Right atrium auricular region (tissue), 2 donors: Measurements from ENCODE around the gene BTBD16. TPM values are rescaled to one million over a fixed set of nuclear protein-coding genes. Genes with fewer than 3 reads are reported as not detected.

Experiments used
- DNase-seq: peaks from one replicate; pipeline ENCODE4 v3.0.0-alpha.2; 2019; ENCODE audit warnings: low spot score
- H3K27ac ChIP-seq, 2 donors: fragments of 200-600 bp; sonication (generic); 1 replicate in 1 of 2; 2 replicates in 1 of 2; pipeline ENCODE4 v1.5.1; 2016 to 2019
- H3K27me3 ChIP-seq, 2 donors: fragments of 200-600 bp; sonication (generic); one replicate each; pipeline versions ENCODE4 v1.5.1 to v1.6.0; 2017 to 2019
- H3K36me3 ChIP-seq: fragments of 200-600 bp; sonication (generic); one replicate; pipeline ENCODE4 v1.5.1; 2016
- H3K4me1 ChIP-seq, 2 donors: fragments of 200-600 bp; sonication (generic); one replicate each; pipeline versions ENCODE4 v1.5.1 to v1.6.0; 2017 to 2019
- H3K4me3 ChIP-seq, 2 donors: fragments of 200-600 bp; sonication (generic); 1 replicate in 1 of 2; 2 replicates in 1 of 2; pipeline ENCODE4 v1.5.1; 2017 to 2019; ENCODE audit warnings: mild to moderate bottlenecking in 1 of 2, moderate library complexity in 1 of 2
- H3K9me3 ChIP-seq, 2 donors: fragments of 200-600 bp; sonication (generic); one replicate each; pipeline ENCODE4 v1.5.1; 2019
- CTCF ChIP-seq, 2 donors: fragments of 200-600 bp; sonication (generic); IDR thresholded peaks; one replicate each; pipeline ENCODE4 v1.5.1; 2019; ENCODE audit warnings: antibody characterized with exemption in 2 of 2
- total RNA-seq, 2 donors: library from RNA; depleted of rRNA; stranded (reverse); fragments of >200 nt; gene quantifications; one replicate each; pipeline ENCODE4 v1.1.0, GENCODE V29; 2016

Gene BTBD16
- total RNA-seq, 2 donors from 2014 or later: not detected

DNA sequence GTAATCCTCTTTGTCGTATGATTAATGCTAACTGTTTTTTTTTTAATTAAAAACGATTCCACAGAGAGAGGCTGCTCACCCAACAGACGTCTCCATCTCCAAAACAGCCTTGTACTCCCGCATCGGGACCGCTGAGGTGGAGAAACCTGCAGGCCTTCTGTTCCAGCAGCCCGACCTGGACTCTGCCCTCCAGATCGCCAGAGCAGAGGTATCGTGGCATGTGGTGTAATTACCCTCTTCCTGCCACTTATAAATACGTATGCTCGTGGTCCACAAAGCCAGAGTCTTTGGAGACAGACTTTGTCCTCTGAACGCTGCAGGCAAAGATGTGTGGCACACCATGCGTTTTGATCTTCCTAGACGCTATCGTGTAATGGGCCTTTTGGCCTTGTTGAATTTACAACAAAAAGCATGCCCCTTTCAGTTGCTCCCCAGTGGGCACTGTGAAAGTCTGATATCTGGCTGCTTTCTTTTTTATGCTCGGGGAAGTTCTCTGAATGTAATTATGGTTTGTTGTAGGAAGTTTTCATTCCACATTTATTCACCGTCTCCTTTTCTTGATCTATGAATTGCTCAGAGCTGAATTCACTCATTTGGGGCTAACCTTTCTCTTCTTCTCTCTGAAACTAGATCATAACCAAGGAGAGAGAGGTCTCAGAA lies 33.6 kb upstream of the BTBD16 start:
- no peak for TF ChIP-seq CTCF (IDR thresholded peaks at IDR 0.05)
- Histone ChIP-seq H3K4me3 (no peak overlapping the region), H3K27me3 (no peaks in the 10 kb centered on the region), H3K27ac (no peak overlapping the region), H3K4me1 (peaks cover 0 to 16% of the 10 kb centered on the region in 2 donors), H3K9me3 (no peaks in the 10 kb centered on the region), H3K36me3 (peaks cover 73% of the 10 kb centered on the region)
- DNase-seq: no peak

DNA sequence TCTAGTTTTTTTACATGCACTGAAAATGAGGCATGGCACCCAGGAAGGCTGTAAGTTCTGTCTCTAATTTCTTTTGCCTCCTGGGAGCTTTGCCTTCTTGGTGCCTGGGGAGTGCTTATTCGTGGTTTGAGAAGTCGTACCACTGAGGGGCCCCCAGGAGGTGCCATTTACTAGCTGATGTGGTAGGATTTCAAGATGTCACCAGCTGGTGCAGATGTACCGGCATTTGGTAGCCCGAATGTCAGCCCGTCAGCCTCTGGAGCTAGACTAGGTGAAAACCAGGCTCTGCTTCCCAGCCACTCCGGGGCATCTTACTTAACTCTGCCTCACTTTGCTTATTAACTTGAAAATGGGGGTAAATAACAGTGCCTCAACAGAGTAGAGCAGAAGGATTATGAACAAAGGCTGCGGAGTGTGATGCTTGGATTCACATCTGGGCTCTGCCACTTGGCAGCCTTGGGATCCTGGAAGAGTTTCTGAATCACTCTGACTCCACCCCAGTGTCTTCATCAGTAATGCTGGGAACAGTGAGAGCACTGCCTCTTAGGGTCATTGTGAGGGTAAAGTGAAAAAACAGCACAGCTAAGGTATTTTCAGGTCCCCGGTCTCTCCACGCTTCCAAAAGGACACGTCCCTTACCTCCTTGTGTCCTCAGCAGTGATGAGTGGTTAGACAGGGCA lies 31.4 kb upstream of the BTBD16 start:
- Histone ChIP-seq H3K4me1 (no peaks in the 10 kb centered on the region), H3K9me3 (no peaks in the 10 kb centered on the region), H3K27ac (no peak overlapping the region), H3K4me3 (no peak overlapping the region), H3K27me3 (no peaks in the 10 kb centered on the region), H3K36me3 (peaks cover 88% of the 10 kb centered on the region)
- no peak for TF ChIP-seq CTCF (IDR thresholded peaks at IDR 0.05)
- no peak for DNase-seq

DNA sequence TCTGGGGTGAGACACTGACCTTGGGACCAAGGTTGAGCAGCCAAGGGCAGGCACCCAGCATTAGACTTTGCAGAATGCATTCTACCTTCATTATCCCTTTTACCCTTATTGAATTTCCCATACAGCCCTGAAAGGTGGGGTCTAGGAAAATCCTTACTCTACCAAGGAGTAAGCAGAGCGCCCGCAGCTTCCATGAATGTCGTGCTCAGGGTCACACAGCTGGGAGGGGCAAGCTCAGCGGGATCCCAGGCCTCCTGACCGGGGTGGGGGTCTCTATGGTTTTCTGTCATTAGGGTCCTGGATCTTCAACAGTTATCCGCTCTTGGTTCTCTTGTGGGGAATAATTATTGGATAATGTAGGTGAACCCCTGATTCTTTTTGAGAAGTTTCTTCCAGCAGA lies 30.7 kb upstream of the BTBD16 start:
- Histone ChIP-seq H3K27ac (no peak overlapping the region), H3K36me3 (peaks cover 93% of the 10 kb centered on the region)

DNA sequence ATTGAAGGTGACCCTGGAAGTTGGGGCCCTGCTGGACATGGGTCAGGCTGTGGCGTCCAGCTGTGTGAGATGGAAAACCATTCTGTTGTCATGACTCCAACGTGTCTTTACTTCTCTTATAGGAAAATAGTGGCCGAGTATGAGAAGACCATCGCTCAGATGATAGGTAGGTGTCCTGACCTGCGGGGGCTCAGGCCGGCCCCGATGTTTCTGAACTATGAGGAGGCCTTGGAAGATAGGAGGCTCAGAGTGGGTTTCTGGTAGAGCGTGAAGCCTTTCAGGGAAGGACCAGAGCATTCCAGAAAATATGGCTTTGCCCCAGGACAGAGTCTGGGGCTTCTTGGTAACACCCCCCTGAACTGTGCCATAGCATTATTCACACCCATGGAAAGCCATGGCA lies 29.3 kb upstream of the BTBD16 start:
- Histone ChIP-seq H3K9me3 (no peaks in the 10 kb centered on the region), H3K27me3 (no peaks in the 10 kb centered on the region), H3K4me3 (no peak overlapping the region), H3K27ac (no peak overlapping the region), H3K4me1 (peaks cover 0 to 7% of the 10 kb centered on the region in 2 donors), H3K36me3 (peaks cover 94% of the 10 kb centered on the region)
- DNase-seq: no peak
- no peak for TF ChIP-seq CTCF (IDR thresholded peaks at IDR 0.05)

More for the DNA sequence above, 30.7 kb upstream of the BTBD16 start:
- H3K4me1 ChIP-seq: no peaks in the 10 kb centered on the region
- no peaks in the 10 kb centered on the region for H3K27me3 ChIP-seq
- no peak for DNase-seq
- H3K9me3 ChIP-seq: no peaks in the 10 kb centered on the region
- TF ChIP-seq CTCF (IDR thresholded peaks at IDR 0.05): no peak
- H3K4me3 ChIP-seq: no peak overlapping the region

- Histone ChIP-seq H3K27me3 (no peaks in the 10 kb centered on the region), H3K4me1 (peaks cover 0 to 12% of the 10 kb centered on the region in 2 donors), H3K4me3 (no peak overlapping the region), H3K27ac (no peak overlapping the region), H3K9me3 (no peaks in the 10 kb centered on the region), H3K36me3 (peaks cover 92% of the 10 kb centered on the region)
- no peak for DNase-seq
- TF ChIP-seq CTCF (IDR thresholded peaks at IDR 0.05): no peak
Measured at GRCh38 chr10:122243550-122243949, 27.5 kb upstream of the BTBD16 start.
